SH-SY5Y (cell line): ENCODE data around the gene MT4.

Experiments
- GATA2 ChIP-seq: IDR thresholded peaks from 2 replicates; pipeline ENCODE4 v1.6.1; 2011; ENCODE audit warnings: mild to moderate bottlenecking, low read depth, low read length
- GATA3 ChIP-seq: IDR thresholded peaks from 2 replicates; pipeline ENCODE4 v1.6.1; 2011; ENCODE audit warnings: low read depth, mild to moderate bottlenecking, low read length, moderate library complexity

GRCh38 chr16:56603589-56603988 is 38.7 kb downstream of the MT4 start:
- TF ChIP-seq GATA3 (no peak), GATA2 (no peak)
